GM12875 (cell line): ENCODE data around the gene SPAG17.
A peak's percentile ranks its signal among the peaks of the same experiment; 100 is the strongest.

ENCODE experiments used
- H3K4me3 ChIP-seq: one replicate; pipeline ENCODE4 v1.5.1; 2011; ENCODE audit warnings: low read depth, low read length, control low read depth
- TF ChIP-seq, protein P1 (sequence below): IDR thresholded peaks from 2 replicates; pipeline ENCODE4 v1.5.1; 2011; ENCODE audit warnings: low read depth, mild to moderate bottlenecking, control low read depth, inconsistent platforms, low read length, moderate library complexity, borderline replicate concordance; ENCODE audit not compliant: insufficient read depth

SPAG17 gene

DNA sequence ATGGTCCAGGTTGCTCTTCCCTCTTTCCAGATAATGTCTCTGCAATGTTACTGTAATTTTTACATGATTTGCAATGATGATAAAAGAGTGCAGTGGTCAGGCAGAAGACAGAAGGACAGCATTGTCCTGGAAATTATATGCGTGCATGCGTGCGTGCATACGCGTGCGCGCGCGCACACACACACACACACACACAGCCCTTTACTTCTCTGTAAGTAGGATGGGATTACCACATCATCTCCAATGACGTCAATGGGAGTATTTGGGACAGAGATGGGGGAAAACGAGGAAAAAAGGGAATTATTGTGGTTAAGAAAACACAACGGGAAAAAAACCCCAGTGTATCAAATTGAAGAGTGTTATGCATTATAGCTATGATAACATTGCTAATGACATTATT lies 99.7 kb downstream of the SPAG17 start:
- TF ChIP-seq, protein P1, sequence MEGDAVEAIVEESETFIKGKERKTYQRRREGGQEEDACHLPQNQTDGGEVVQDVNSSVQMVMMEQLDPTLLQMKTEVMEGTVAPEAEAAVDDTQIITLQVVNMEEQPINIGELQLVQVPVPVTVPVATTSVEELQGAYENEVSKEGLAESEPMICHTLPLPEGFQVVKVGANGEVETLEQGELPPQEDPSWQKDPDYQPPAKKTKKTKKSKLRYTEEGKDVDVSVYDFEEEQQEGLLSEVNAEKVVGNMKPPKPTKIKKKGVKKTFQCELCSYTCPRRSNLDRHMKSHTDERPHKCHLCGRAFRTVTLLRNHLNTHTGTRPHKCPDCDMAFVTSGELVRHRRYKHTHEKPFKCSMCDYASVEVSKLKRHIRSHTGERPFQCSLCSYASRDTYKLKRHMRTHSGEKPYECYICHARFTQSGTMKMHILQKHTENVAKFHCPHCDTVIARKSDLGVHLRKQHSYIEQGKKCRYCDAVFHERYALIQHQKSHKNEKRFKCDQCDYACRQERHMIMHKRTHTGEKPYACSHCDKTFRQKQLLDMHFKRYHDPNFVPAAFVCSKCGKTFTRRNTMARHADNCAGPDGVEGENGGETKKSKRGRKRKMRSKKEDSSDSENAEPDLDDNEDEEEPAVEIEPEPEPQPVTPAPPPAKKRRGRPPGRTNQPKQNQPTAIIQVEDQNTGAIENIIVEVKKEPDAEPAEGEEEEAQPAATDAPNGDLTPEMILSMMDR, result no peak
- no peak overlapping the region for H3K4me3 ChIP-seq

DNA sequence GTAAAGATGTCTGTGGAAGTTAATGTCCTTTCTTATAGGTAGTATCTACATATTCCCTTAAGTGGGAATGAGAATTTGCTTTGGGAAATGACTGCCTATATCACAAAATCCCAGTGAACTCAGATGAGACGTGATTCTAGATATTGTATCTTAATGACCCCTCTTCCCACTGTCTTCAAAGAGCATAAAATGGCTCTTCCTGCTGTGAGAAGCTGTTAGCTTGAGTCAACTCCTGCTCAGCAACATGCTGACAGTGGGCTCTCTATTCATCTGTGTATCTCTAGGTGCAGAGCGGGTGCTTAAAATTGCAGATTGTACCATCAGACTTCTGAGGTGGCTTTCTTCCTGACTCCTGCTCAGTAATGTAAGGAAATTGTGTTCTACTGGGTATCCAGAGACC lies 100.6 kb downstream of the SPAG17 start:
- TF ChIP-seq, protein P1, result no peak
- no peak overlapping the region for H3K4me3 ChIP-seq

- TF ChIP-seq, protein P1, result no peak
- H3K4me3 ChIP-seq, result no peak overlapping the region
Observed at GRCh38 chr1:118082984-118083383, 102.0 kb downstream of the SPAG17 start.

GRCh38 chr1:118081387-118081786 lies 103.6 kb downstream of the SPAG17 start:
- H3K4me3 ChIP-seq, result no peak overlapping the region
- TF ChIP-seq, protein P1, result no peak

- H3K4me3 ChIP-seq, result no peak overlapping the region
- TF ChIP-seq, protein P1, result 0 out of 2 replicates have a peak, but pooled peaks have one; percentile 14
Observed at GRCh38 chr1:118077331-118078045, 107.5 kb downstream of the SPAG17 start.

GRCh38 chr1:118075116-118075515 lies 109.9 kb downstream of the SPAG17 start:
- no peak overlapping the region for H3K4me3 ChIP-seq
- TF ChIP-seq, protein P1, result no peak
